Neuronal stem cell (in vitro differentiated cells): ENCODE data around the gene MAGEA12. TPM values are rescaled to one million over a fixed set of nuclear protein-coding genes. Genes with fewer than 3 reads are reported as not detected.
"Not testable (repeated sequence)": the region's sequence is repeated elsewhere in the genome, so short reads cannot be mapped to it uniquely, and the experiment has no call there.

Experiments
- DNase-seq: peaks from one replicate; pipeline ENCODE4 v3.0.0-alpha.2; 2013; ENCODE audit warnings: low spot score
- H2AFZ ChIP-seq: one replicate; pipeline ENCODE4 v1.6.1; 2013; ENCODE audit warnings: mild to moderate bottlenecking, low read length, inconsistent platforms
- H2AK5ac ChIP-seq: 2 replicates; pipeline ENCODE4 v1.6.1; 2013; ENCODE audit warnings: low read depth, mild to moderate bottlenecking, inconsistent platforms, low read length, moderate library complexity, mixed read lengths
- H2BK120ac ChIP-seq: 2 replicates; pipeline ENCODE4 v1.6.1; 2013; ENCODE audit warnings: low read depth, mild to moderate bottlenecking, inconsistent platforms, low read length, moderate library complexity, mixed read lengths
- H2BK12ac ChIP-seq: one replicate; pipeline ENCODE4 v1.6.1; 2013; ENCODE audit warnings: low read length, inconsistent platforms
- H2BK15ac ChIP-seq: 2 replicates; pipeline ENCODE4 v1.6.1; 2013; ENCODE audit warnings: mild to moderate bottlenecking, low read length, inconsistent platforms, mixed read lengths
- H2BK5ac ChIP-seq: one replicate; pipeline ENCODE4 v1.6.1; 2013; ENCODE audit warnings: inconsistent platforms, mild to moderate bottlenecking, low read length, moderate library complexity
- H3K14ac ChIP-seq: one replicate; pipeline ENCODE4 v1.6.1; 2013; ENCODE audit warnings: low read length, inconsistent platforms
- H3K18ac ChIP-seq: 2 replicates; pipeline ENCODE4 v1.6.1; 2013; ENCODE audit warnings: low read length, inconsistent platforms
- H3K23ac ChIP-seq: 2 replicates; pipeline ENCODE4 v1.6.1; 2013; ENCODE audit warnings: low read depth, mild to moderate bottlenecking, mixed read lengths, low read length, inconsistent platforms; ENCODE audit not compliant: poor library complexity
- H3K27ac ChIP-seq: replicated peaks from 3 replicates; pipeline ENCODE4 v1.5.1; 2013; ENCODE audit warnings: low read length, inconsistent platforms
- H3K27me3 ChIP-seq, 3 experiments: 2 replicates each; pipeline ENCODE4 v1.6.1; 2013; ENCODE audit warnings: low read length in 3 of 3, mild to moderate bottlenecking in 2 of 3, inconsistent platforms in 1 of 3, low read depth in 1 of 3, mixed read lengths in 1 of 3, moderate library complexity in 1 of 3; ENCODE audit not compliant: control insufficient read depth in 3 of 3, insufficient read depth in 3 of 3
- H3K36me3 ChIP-seq, 2 donors: replicated peaks in 1 of 2; 2 replicates each; pipeline ENCODE4 v1.6.1; 2013; ENCODE audit warnings: low read length in 2 of 2; ENCODE audit not compliant: control insufficient read depth in 2 of 2, insufficient read depth in 2 of 2
- H3K4ac ChIP-seq: 2 replicates; pipeline ENCODE4 v1.6.1; 2013; ENCODE audit warnings: inconsistent platforms, mild to moderate bottlenecking, low read length, moderate library complexity
- H3K4me1 ChIP-seq, 2 donors: 1 replicate in 1 of 2; 2 replicates in 1 of 2; pipeline ENCODE4 v1.6.1; 2013; ENCODE audit warnings: low read length in 2 of 2, low read depth in 1 of 2; ENCODE audit not compliant: control insufficient read depth in 2 of 2, insufficient read depth in 1 of 2
- H3K4me2 ChIP-seq: one replicate; pipeline ENCODE4 v1.6.1; 2013; ENCODE audit warnings: mild to moderate bottlenecking, low read length, inconsistent platforms; ENCODE audit not compliant: insufficient read depth, poor library complexity, severe bottlenecking
- H3K4me3 ChIP-seq, 2 donors: 2 replicates each; pipeline ENCODE4 v1.5.1; 2013; ENCODE audit warnings: low read length in 2 of 2, mild to moderate bottlenecking in 2 of 2, inconsistent platforms in 1 of 2, moderate library complexity in 1 of 2
- H3K79me1 ChIP-seq: one replicate; pipeline ENCODE4 v1.6.1; 2013; ENCODE audit warnings: low read depth, mild to moderate bottlenecking, inconsistent platforms, low read length, moderate library complexity
- H3K9ac ChIP-seq: one replicate; pipeline ENCODE4 v1.6.1; 2013; ENCODE audit warnings: mild to moderate bottlenecking, low read depth, low read length, inconsistent platforms; ENCODE audit not compliant: poor library complexity
- H3K9me3 ChIP-seq, 2 donors: replicated peaks in 1 of 2; 2 replicates each; pipeline versions ENCODE3 to v1.6.1; 2013; ENCODE audit warnings: low read length in 2 of 2, mild to moderate bottlenecking in 2 of 2, inconsistent platforms in 1 of 2, low read depth in 1 of 2, mixed read lengths in 1 of 2, moderate library complexity in 1 of 2; ENCODE audit not compliant: control insufficient read depth in 2 of 2, insufficient read depth in 1 of 2
- H4K8ac ChIP-seq: one replicate; pipeline ENCODE4 v1.6.1; 2013; ENCODE audit warnings: low read depth, mild to moderate bottlenecking, inconsistent platforms, low read length, moderate library complexity
- H4K91ac ChIP-seq: one replicate; pipeline ENCODE4 v1.6.1; 2013; ENCODE audit warnings: low read length, low read depth, mild to moderate bottlenecking, inconsistent platforms; ENCODE audit not compliant: poor library complexity
- WGBS, 2 donors: extraction: QIAGEN DNeasy Blood & Tissue Kit; methylation state at CpG; one replicate each; pipeline ENCODE4 v1.1.7; 2013; ENCODE audit warnings: missing lambda C conversion rate in 2 of 2, mixed read lengths in 1 of 2; ENCODE audit not compliant: insufficient read length in 2 of 2, insufficient replicate concordance in 1 of 2; ENCODE audit errors: extremely low coverage in 2 of 2; 5-methylcytosine and 5-hydroxymethylcytosine counted together
- polyA plus RNA-seq, 2 experiments: library from polyadenylated mRNA; stranded (reverse); fragments of 200-250 nt; gene quantifications; one replicate each; pipeline ENCODE4 v1.2.3, GENCODE V29; 2013

MAGEA12 gene, protein sequence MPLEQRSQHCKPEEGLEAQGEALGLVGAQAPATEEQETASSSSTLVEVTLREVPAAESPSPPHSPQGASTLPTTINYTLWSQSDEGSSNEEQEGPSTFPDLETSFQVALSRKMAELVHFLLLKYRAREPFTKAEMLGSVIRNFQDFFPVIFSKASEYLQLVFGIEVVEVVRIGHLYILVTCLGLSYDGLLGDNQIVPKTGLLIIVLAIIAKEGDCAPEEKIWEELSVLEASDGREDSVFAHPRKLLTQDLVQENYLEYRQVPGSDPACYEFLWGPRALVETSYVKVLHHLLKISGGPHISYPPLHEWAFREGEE
- polyA plus RNA-seq (2013, experiment 1 of 2), result not detected
- not detected for polyA plus RNA-seq (2013, experiment 2 of 2)

GRCh38 chrX:152733261-152733975 lies at the start of gene MAGEA12, which contains the start of gene CSAG1:
MAGEA12 (plus strand) TSS chrX:152733757; CDS start chrX:152736162, 2,405 bp downstream.
CSAG1 (minus strand) TSS chrX:152733721; CDS start chrX:152732460, 1,261 bp downstream.
- Histone ChIP-seq H2BK5ac (no peak within 1 kb of the TSS), H3K27me3 (no peaks in the 10 kb centered on the region), H3K14ac (no peak within 1 kb of the TSS), H4K8ac (no peak within 1 kb of the TSS), H2BK15ac (no peak within 1 kb of the TSS), H3K36me3 (no peaks in the 10 kb centered on the region), H3K4me2 (no peak within 1 kb of the TSS), H3K9me3 (no peaks in the 10 kb centered on the region), H2BK12ac (no peak within 1 kb of the TSS), H3K79me1 (no peaks in the 10 kb centered on the region), H3K18ac (no peak within 1 kb of the TSS), H3K23ac (no peak within 1 kb of the TSS), H2BK120ac (no peak within 1 kb of the TSS), H3K4me3 (no peak within 1 kb of the TSS), H4K91ac (no peak within 1 kb of the TSS), H3K9ac (no peak within 1 kb of the TSS), H3K27ac (no peak within 1 kb of the TSS), H3K4me1 (no peaks in the 10 kb centered on the region), H3K4ac (no peak within 1 kb of the TSS), H2AK5ac (no peak within 1 kb of the TSS), H2AFZ (no peak within 1 kb of the TSS)
- no CpG with 5 or more reads among the region's 21 CpGs for WGBS, 2 donors
- no peak for DNase-seq

DNA sequence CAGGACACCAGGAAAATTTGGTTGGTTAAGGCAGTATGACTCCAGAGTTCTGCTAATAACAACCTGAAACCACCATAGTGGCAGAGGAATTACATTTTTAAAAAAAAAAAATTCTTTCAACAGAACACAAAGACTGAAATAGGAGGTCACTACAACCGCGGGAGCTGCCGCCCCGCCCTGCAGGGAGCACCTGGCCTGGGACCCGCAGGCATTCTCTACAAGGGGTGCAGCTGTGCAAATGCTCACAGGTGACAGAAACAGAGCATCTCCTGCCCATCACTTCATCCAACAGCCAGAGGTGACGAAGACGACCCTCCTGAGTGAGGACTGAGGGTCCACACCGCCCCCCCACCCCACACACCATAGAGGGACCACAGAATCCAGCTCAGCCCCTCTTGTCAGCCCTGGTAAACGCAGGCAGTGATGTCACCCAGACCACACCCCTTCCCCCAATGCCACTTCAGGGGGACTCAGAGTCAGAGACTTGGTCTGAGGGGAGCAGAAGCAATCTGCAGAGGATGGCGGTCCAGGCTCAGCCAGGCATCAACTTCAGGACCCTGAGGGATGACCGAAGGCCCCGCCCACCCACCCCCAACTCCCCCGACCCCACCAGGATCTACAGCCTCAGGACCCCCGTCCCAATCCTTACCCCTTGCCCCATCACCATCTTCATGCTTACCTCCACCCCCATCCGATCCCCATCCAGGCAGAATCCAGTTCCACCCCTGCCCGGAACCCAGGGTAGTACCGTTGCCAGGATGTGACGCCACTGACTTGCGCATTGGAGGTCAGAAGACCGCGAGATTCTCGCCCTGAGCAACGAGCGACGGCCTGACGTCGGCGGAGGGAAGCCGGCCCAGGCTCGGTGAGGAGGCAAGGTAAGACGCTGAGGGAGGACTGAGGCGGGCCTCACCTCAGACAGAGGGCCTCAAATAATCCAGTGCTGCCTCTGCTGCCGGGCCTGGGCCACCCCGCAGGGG lies 35.3 kb upstream of the MAGEA12 start, which contains the start of gene MAGEA3:
TSS of gene MAGEA3 (plus strand) at position 843 of the 980 bp plus-strand sequence. CDS start 2,039 bp downstream, outside the sequence.
- not testable (repeated sequence) for H3K27ac ChIP-seq, DNase-seq

DNA sequence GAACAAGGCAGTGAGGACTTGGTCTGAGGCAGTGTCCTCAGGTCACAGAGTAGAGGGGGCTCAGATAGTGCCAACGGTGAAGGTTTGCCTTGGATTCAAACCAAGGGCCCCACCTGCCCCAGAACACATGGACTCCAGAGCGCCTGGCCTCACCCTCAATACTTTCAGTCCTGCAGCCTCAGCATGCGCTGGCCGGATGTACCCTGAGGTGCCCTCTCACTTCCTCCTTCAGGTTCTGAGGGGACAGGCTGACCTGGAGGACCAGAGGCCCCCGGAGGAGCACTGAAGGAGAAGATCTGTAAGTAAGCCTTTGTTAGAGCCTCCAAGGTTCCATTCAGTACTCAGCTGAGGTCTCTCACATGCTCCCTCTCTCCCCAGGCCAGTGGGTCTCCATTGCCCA lies 33.2 kb upstream of the MAGEA12 start:
- H4K91ac ChIP-seq, H2BK15ac ChIP-seq, H3K18ac ChIP-seq, H2AFZ ChIP-seq, H2BK5ac ChIP-seq, H4K8ac ChIP-seq, H3K4ac ChIP-seq, DNase-seq, H3K27me3 ChIP-seq, H2BK12ac ChIP-seq, H3K9ac ChIP-seq, H3K23ac ChIP-seq, H3K4me1 ChIP-seq, H3K4me3 ChIP-seq, H2AK5ac ChIP-seq, H3K36me3 ChIP-seq, H3K79me1 ChIP-seq, H3K14ac ChIP-seq, H3K4me2 ChIP-seq, H2BK120ac ChIP-seq, H3K27ac ChIP-seq, H3K9me3 ChIP-seq: not testable (repeated sequence)
- no CpG with 5 or more reads among the region's 5 CpGs for WGBS, 2 donors

More for the DNA sequence above, 35.3 kb upstream of the MAGEA12 start, which contains the start of gene MAGEA3:
- no CpG with 5 or more reads among the region's 34 CpGs for WGBS, 2 donors
- not testable (repeated sequence) for H2AK5ac ChIP-seq, H4K8ac ChIP-seq, H3K27me3 ChIP-seq, H2BK5ac ChIP-seq, H3K9ac ChIP-seq, H2BK12ac ChIP-seq, H3K4me1 ChIP-seq, H3K9me3 ChIP-seq, H3K4me2 ChIP-seq, H2BK120ac ChIP-seq, H3K79me1 ChIP-seq, H4K91ac ChIP-seq, H2AFZ ChIP-seq, H2BK15ac ChIP-seq, H3K4me3 ChIP-seq, H3K18ac ChIP-seq, H3K36me3 ChIP-seq, H3K4ac ChIP-seq, H3K14ac ChIP-seq, H3K23ac ChIP-seq
